ENCODE results near the gene TMEM231.
A peak's percentile ranks its signal among the peaks of the same experiment; 100 is the strongest.
"Not testable (repeated sequence)": the region's sequence is repeated elsewhere in the genome, so short reads cannot be mapped to it uniquely, and the experiment has no call there.

The TMEM231 gene

GRCh38 chr16:75566040-75566757, 10.1 kb upstream of the TMEM231 start, which contains the start of gene GABARAPL2:
TSS of gene GABARAPL2 (plus strand) at chr16:75566379. CDS start at chr16:75566487, 108 bp downstream.
- peak; percentile 88 for DNase-seq

GRCh38 chr16:75565640-75566039, 9.6 kb upstream of the TMEM231 start:
- no peak for DNase-seq

GRCh38 chr16:75559564-75560372, 3.7 kb upstream of the TMEM231 start:
- DNase-seq = no peak

- DNase-seq = no peak
Observed at GRCh38 chr16:75558846-75559401, 2.9 kb upstream of the TMEM231 start.

GRCh38 chr16:75556431-75556950, 439 bp upstream of the TMEM231 start:
- no peak for DNase-seq

GRCh38 chr16:75555213-75555706, 792 bp downstream of the TMEM231 start:
- DNase-seq = peak; percentile 87

- no peak for DNase-seq
Observed at GRCh38 chr16:75552951-75553350, 3.1 kb downstream of the TMEM231 start.

GRCh38 chr16:75550211-75550662, 5.8 kb downstream of the TMEM231 start:
- peak; percentile 55 for DNase-seq

- not testable (repeated sequence) for DNase-seq
Observed at GRCh38 chr16:75548456-75548855, 7.6 kb downstream of the TMEM231 start.

GRCh38 chr16:75546293-75546692, 9.8 kb downstream of the TMEM231 start:
- no peak for DNase-seq

- not testable (repeated sequence) for DNase-seq
Observed at GRCh38 chr16:75545879-75546278, 10.2 kb downstream of the TMEM231 start.

- not testable (repeated sequence) for DNase-seq
Observed at GRCh38 chr16:75542462-75542861, 13.6 kb downstream of the TMEM231 start.

GRCh38 chr16:75541236-75541635, 14.8 kb downstream of the TMEM231 start:
- DNase-seq = no peak

GRCh38 chr16:75538882-75539565, 17.0 kb downstream of the TMEM231 start:
- DNase-seq = not testable (repeated sequence)

GRCh38 chr16:75537776-75538175, 18.3 kb downstream of the TMEM231 start:
- DNase-seq = no peak

GRCh38 chr16:75535901-75536300, 20.2 kb downstream of the TMEM231 start, which contains the start of gene CHST5:
TSS of gene CHST5 (minus strand) at chr16:75536108. CDS start at chr16:75530384, 5,724 bp downstream.
- DNase-seq = no peak

GRCh38 chr16:75535211-75535843, 20.7 kb downstream of the TMEM231 start:
- no peak for DNase-seq

GRCh38 chr16:75534560-75535205, 21.4 kb downstream of the TMEM231 start:
- DNase-seq = no peak

- no peak for DNase-seq
Observed at GRCh38 chr16:75532791-75533190, 23.3 kb downstream of the TMEM231 start.

GRCh38 chr16:75532142-75532765, 23.8 kb downstream of the TMEM231 start:
- no peak for DNase-seq

- DNase-seq = no peak
Observed at GRCh38 chr16:75529959-75530358, 26.1 kb downstream of the TMEM231 start.

Measured in hematopoietic multipotent progenitor cell treated with erythropoietin and hydrocortisone succinate and interleukin-3 and kit ligand, for 8 days (in vitro differentiated cells).